ENCODE data around the gene GSTA3. TPM values are rescaled to one million over a fixed set of nuclear protein-coding genes. Genes with fewer than 3 reads are reported as not detected.
"Not testable (repeated sequence)": the region's sequence is repeated elsewhere in the genome, so short reads cannot be mapped to it uniquely, and the experiment has no call there.

Gene GSTA3
- polyA plus RNA-seq (2012; ENCODE audit: missing spikeins), result not detected

GRCh38 chr6:52909531-52909930, at the start of gene GSTA3:
GSTA3 (minus strand) TSS chr6:52909698; CDS start chr6:52905834, 3,864 bp downstream.
- TF ChIP-seq POLR2A (IDR thresholded peaks at IDR 0.05; ENCODE audit: low read depth, low read length) (no peak), TAF1 (IDR thresholded peaks at IDR 0.05; ENCODE audit: borderline replicate concordance, low read depth, low read length) (no peak), POLR2AphosphoS5 (IDR thresholded peaks at IDR 0.05; ENCODE audit: low read depth, low read length) (no peak)
- no peak for FAIRE-seq
- no peak for DNase-seq (ENCODE audit: insufficient read length)

- FAIRE-seq, result no peak
- no peak for DNase-seq (ENCODE audit: insufficient read length)
- TF ChIP-seq POLR2A (IDR thresholded peaks at IDR 0.05; ENCODE audit: low read depth, low read length), result no peak
- no peak for TF ChIP-seq TAF1 (IDR thresholded peaks at IDR 0.05; ENCODE audit: borderline replicate concordance, low read depth, low read length)
- TF ChIP-seq POLR2AphosphoS5 (IDR thresholded peaks at IDR 0.05; ENCODE audit: low read depth, low read length), result no peak
Observed at GRCh38 chr6:52958546-52959255, 49.2 kb upstream of the GSTA3 start.

GRCh38 chr6:52955871-52956270, 46.4 kb upstream of the GSTA3 start:
- TF ChIP-seq POLR2AphosphoS5 (IDR thresholded peaks at IDR 0.05; ENCODE audit: low read depth, low read length) (no peak), POLR2A (IDR thresholded peaks at IDR 0.05; ENCODE audit: low read depth, low read length) (no peak), TAF1 (IDR thresholded peaks at IDR 0.05; ENCODE audit: borderline replicate concordance, low read depth, low read length) (no peak)
- FAIRE-seq, result no peak
- no peak for DNase-seq (ENCODE audit: insufficient read length)

- no peak for FAIRE-seq
- DNase-seq (ENCODE audit: insufficient read length), result no peak
- TF ChIP-seq TAF1 (IDR thresholded peaks at IDR 0.05; ENCODE audit: borderline replicate concordance, low read depth, low read length) (no peak), POLR2A (IDR thresholded peaks at IDR 0.05; ENCODE audit: low read depth, low read length) (no peak), POLR2AphosphoS5 (IDR thresholded peaks at IDR 0.05; ENCODE audit: low read depth, low read length) (no peak)
Observed at GRCh38 chr6:52953911-52954839, 44.7 kb upstream of the GSTA3 start.

DNA sequence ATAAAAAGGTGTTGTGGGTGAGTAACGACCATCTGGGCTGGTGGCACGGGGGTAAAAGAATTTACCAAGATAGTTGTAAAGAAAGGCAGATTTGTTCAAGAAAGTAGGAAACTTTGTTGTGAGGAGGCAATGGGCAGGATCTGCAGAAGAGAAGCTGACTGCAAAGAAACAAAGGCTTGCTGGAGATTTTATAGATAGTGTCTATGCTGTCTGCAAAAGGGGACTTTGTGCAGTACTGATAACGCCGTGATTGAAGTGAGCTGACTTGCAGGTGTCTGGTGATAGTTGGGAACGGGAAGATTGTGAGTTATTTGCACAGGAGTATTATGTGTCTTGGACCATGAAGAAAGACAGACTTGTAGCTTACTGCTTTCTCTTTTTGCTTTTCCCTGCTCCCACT, 36.8 kb upstream of the GSTA3 start:
- FAIRE-seq (no peak), DNase-seq (ENCODE audit: insufficient read length) (no peak)
- no peak for TF ChIP-seq TAF1 (IDR thresholded peaks at IDR 0.05; ENCODE audit: borderline replicate concordance, low read depth, low read length)
- TF ChIP-seq POLR2A (IDR thresholded peaks at IDR 0.05; ENCODE audit: low read depth, low read length), result no peak
- no peak for TF ChIP-seq POLR2AphosphoS5 (IDR thresholded peaks at IDR 0.05; ENCODE audit: low read depth, low read length)

DNA sequence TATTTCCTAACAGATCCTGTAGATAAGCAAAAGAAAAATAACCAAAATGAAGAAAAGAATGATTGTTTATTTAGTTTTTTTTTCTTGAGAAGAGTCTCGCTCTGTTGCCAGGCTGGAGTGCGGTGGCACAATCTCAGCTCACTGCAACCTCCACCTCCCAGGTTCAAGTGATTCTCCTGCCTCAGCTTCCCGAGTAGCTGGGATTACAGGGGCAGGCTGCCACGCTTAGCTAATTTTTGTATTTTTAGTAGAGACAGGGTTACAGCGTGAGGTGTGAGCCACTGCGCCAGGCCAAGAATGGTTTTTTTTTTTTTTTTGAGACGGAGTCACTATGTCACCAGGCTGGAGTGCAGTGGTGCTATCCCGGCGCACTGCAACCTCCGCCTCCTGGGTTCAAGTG, 33.3 kb upstream of the GSTA3 start:
- FAIRE-seq; DNase-seq (ENCODE audit: insufficient read length): not testable (repeated sequence)

- no peak for DNase-seq (ENCODE audit: insufficient read length)
- FAIRE-seq, result no peak
- TF ChIP-seq TAF1 (IDR thresholded peaks at IDR 0.05; ENCODE audit: borderline replicate concordance, low read depth, low read length) (no peak), POLR2A (IDR thresholded peaks at IDR 0.05; ENCODE audit: low read depth, low read length) (no peak), POLR2AphosphoS5 (IDR thresholded peaks at IDR 0.05; ENCODE audit: low read depth, low read length) (no peak)
Observed at GRCh38 chr6:52942221-52942620, 32.7 kb upstream of the GSTA3 start.

- FAIRE-seq (no peak), DNase-seq (ENCODE audit: insufficient read length) (no peak)
- TF ChIP-seq TAF1 (IDR thresholded peaks at IDR 0.05; ENCODE audit: borderline replicate concordance, low read depth, low read length), result no peak
- no peak for TF ChIP-seq POLR2A (IDR thresholded peaks at IDR 0.05; ENCODE audit: low read depth, low read length)
- TF ChIP-seq POLR2AphosphoS5 (IDR thresholded peaks at IDR 0.05; ENCODE audit: low read depth, low read length), result no peak
Observed at GRCh38 chr6:52937908-52938307, 28.4 kb upstream of the GSTA3 start.

DNA sequence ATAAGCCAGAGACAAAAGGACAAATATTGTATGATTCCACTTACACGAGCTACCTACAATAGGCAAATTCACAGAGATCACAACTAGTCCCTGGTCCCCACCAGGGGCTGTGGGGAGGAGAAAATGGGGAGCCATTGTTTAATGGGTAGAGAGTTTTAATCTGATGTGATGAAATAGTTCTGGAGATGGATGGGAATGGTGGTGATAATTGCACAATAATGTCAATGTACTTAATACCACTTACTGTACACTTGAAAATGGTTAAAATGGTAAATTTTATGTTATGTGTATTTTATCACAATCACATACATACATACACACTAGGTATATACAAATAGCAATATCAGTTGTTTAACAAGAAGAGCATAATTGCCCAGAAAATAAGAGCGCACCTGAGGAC, 24.3 kb upstream of the GSTA3 start:
- no peak for DNase-seq (ENCODE audit: insufficient read length)
- no peak for FAIRE-seq
- TF ChIP-seq TAF1 (IDR thresholded peaks at IDR 0.05; ENCODE audit: borderline replicate concordance, low read depth, low read length), result no peak
- no peak for TF ChIP-seq POLR2A (IDR thresholded peaks at IDR 0.05; ENCODE audit: low read depth, low read length)
- no peak for TF ChIP-seq POLR2AphosphoS5 (IDR thresholded peaks at IDR 0.05; ENCODE audit: low read depth, low read length)

- no peak for FAIRE-seq
- TF ChIP-seq POLR2AphosphoS5 (IDR thresholded peaks at IDR 0.05; ENCODE audit: low read depth, low read length) (no peak), TAF1 (IDR thresholded peaks at IDR 0.05; ENCODE audit: borderline replicate concordance, low read depth, low read length) (no peak), POLR2A (IDR thresholded peaks at IDR 0.05; ENCODE audit: low read depth, low read length) (no peak)
- DNase-seq (ENCODE audit: insufficient read length), result no peak
Observed at GRCh38 chr6:52931351-52931750, 21.9 kb upstream of the GSTA3 start.

DNA sequence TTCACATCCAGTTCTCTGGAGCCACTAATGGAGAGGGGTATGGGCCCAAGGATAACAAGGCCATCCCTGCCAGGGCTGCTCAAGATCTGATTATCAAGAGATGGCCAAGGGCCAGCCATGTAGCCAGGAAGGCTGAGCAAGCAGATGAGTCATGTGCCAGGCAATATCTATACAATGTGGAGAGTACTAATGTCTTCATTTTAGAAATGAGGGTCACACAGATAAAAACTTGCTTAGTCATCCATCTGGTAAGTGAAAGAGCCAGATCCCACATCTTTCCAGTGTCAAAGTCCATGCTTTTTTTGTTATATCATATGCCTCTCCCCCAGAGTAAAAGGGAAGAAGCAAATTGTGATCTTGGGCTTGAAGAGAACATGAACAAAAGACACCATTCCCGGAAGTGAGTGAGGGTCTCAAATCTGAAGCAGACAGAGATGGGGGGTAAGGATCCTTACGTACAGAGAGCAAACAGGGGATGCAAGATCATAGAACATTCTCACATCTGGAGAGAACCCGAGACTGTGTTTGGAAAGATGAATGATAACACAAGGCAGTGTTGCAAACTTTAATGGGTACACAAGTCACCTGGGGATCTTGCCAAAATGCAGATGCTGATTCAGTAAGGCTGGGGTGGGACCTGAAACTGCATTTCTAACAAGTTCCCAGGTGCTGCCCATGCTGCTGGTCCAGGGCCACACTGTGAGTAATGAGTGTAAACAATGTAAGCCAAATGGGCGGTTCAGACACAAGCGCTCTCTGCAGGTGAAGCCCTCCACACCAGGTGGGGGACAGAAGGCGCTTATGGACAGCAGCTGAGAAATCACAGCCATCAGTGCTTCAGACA, 20.0 kb upstream of the GSTA3 start:
- no peak for TF ChIP-seq POLR2A (IDR thresholded peaks at IDR 0.05; ENCODE audit: low read depth, low read length)
- TF ChIP-seq TAF1 (IDR thresholded peaks at IDR 0.05; ENCODE audit: borderline replicate concordance, low read depth, low read length), result no peak
- no peak for TF ChIP-seq POLR2AphosphoS5 (IDR thresholded peaks at IDR 0.05; ENCODE audit: low read depth, low read length)
- DNase-seq (ENCODE audit: insufficient read length) (no peak), FAIRE-seq (no peak)

Measured in GM12892 (cell line).